Parathyroid adenoma (tissue), 2 donors: ENCODE data around the gene SMARCD1.

ENCODE experiments used
- H2AFZ ChIP-seq: fragments of 300-600 bp; sonication (generic); one replicate; pipeline ENCODE4 v1.7.0; 2017; ENCODE audit warnings: antibody characterized with exemption, mild to moderate bottlenecking
- H3K27ac ChIP-seq: fragments of 300-600 bp; sonication (generic); one replicate; pipeline ENCODE4 v1.7.0; 2017
- H3K27me3 ChIP-seq: fragments of 300-600 bp; sonication (generic); one replicate; pipeline ENCODE4 v1.7.0; 2017; ENCODE audit warnings: low read length; ENCODE audit not compliant: control insufficient read depth, insufficient read depth
- H3K36me3 ChIP-seq: fragments of 300-600 bp; sonication (generic); one replicate; pipeline ENCODE4 v1.7.0; 2017; ENCODE audit warnings: low read length; ENCODE audit not compliant: control insufficient read depth, insufficient read depth
- H3K4me1 ChIP-seq: fragments of 300-600 bp; sonication (generic); one replicate; pipeline ENCODE4 v1.7.0; 2017; ENCODE audit warnings: control low read depth
- H3K4me2 ChIP-seq: fragments of 300-600 bp; sonication (generic); one replicate; pipeline ENCODE4 v1.7.0; 2017; ENCODE audit warnings: low read length
- H3K4me3 ChIP-seq: fragments of 300-600 bp; sonication (generic); one replicate; pipeline ENCODE4 v1.7.0; 2017; ENCODE audit warnings: low read depth, low read length
- H3K79me2 ChIP-seq: fragments of 300-600 bp; sonication (generic); one replicate; pipeline ENCODE4 v1.7.0; 2017; ENCODE audit warnings: control low read depth
- H3K9ac ChIP-seq: fragments of 300-600 bp; sonication (generic); one replicate; pipeline ENCODE4 v1.7.0; 2017; ENCODE audit warnings: mild to moderate bottlenecking
- H3K9me3 ChIP-seq: fragments of 300-600 bp; sonication (generic); one replicate; pipeline ENCODE4 v1.7.0; 2017; ENCODE audit warnings: low read length; ENCODE audit not compliant: control insufficient read depth
- TF ChIP-seq, protein P1 (sequence below): fragments of 300-600 bp; sonication (generic); IDR thresholded peaks from one replicate; pipeline ENCODE4 v1.7.0; 2017; ENCODE audit warnings: antibody characterized with exemption, mild to moderate bottlenecking
- donor health status: primary hyperparathyroidism.

The SMARCD1 gene

GRCh38 chr12:50061946-50062686 is 23.0 kb upstream of the SMARCD1 start:
- Histone ChIP-seq H3K4me2 (no peak overlapping the region), H3K27ac (no peak overlapping the region), H3K9me3 (no peaks in the 10 kb centered on the region), H3K36me3 (no peaks in the 10 kb centered on the region), H3K27me3 (no peaks in the 10 kb centered on the region), H2AFZ (no peak overlapping the region), H3K4me1 (peaks cover 4% of the 10 kb centered on the region), H3K4me3 (no peak overlapping the region), H3K79me2 (no peaks in the 10 kb centered on the region), H3K9ac (no peak overlapping the region)
- TF ChIP-seq, protein P1, sequence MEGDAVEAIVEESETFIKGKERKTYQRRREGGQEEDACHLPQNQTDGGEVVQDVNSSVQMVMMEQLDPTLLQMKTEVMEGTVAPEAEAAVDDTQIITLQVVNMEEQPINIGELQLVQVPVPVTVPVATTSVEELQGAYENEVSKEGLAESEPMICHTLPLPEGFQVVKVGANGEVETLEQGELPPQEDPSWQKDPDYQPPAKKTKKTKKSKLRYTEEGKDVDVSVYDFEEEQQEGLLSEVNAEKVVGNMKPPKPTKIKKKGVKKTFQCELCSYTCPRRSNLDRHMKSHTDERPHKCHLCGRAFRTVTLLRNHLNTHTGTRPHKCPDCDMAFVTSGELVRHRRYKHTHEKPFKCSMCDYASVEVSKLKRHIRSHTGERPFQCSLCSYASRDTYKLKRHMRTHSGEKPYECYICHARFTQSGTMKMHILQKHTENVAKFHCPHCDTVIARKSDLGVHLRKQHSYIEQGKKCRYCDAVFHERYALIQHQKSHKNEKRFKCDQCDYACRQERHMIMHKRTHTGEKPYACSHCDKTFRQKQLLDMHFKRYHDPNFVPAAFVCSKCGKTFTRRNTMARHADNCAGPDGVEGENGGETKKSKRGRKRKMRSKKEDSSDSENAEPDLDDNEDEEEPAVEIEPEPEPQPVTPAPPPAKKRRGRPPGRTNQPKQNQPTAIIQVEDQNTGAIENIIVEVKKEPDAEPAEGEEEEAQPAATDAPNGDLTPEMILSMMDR = no peak

DNA sequence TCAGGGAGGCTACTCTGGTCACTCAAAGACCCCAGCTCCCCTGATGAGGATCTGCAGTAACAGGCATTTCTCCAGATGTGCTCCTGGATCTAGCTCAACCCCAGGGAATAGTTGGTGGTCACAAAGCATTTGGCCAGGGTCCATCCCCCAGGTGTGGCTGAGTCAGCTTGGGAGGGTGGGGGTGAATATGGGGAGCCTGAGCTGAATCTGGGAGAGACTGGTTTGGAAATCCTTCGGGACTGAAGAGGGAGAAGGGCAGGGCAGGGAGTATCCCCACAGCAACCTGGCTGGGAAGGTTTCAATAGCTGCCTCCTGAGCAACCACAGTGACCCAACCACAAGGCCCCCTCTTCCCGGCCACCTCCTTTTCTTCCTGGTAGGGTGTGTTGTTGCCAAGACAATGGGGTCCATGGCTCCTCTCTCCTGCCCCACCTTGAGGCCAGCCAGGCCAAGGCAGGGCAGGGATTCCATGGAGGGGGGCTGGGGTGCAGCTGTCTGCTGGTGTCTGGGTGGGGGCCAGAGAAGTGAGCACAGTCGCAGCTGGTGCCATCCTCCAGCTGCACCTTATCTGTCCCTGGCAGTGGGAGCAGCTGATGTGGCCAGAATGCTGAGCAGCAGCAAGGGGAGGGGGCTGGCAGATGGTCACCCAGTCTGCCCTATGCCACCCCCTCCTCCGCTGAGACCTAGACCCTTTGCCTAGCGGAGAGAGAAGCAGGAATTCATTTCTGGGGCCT is 22.2 kb upstream of the SMARCD1 start:
- H3K79me2 ChIP-seq = no peaks in the 10 kb centered on the region
- no peaks in the 10 kb centered on the region for H3K9me3 ChIP-seq
- TF ChIP-seq, protein P1 = no peak
- no peak overlapping the region for H3K27ac ChIP-seq
- H3K27me3 ChIP-seq = no peaks in the 10 kb centered on the region
- H3K4me1 ChIP-seq = peaks cover 3% of the 10 kb centered on the region
- no peak overlapping the region for H3K9ac ChIP-seq
- H3K4me3 ChIP-seq = no peak overlapping the region
- no peak overlapping the region for H2AFZ ChIP-seq
- no peak overlapping the region for H3K4me2 ChIP-seq
- no peaks in the 10 kb centered on the region for H3K36me3 ChIP-seq

DNA sequence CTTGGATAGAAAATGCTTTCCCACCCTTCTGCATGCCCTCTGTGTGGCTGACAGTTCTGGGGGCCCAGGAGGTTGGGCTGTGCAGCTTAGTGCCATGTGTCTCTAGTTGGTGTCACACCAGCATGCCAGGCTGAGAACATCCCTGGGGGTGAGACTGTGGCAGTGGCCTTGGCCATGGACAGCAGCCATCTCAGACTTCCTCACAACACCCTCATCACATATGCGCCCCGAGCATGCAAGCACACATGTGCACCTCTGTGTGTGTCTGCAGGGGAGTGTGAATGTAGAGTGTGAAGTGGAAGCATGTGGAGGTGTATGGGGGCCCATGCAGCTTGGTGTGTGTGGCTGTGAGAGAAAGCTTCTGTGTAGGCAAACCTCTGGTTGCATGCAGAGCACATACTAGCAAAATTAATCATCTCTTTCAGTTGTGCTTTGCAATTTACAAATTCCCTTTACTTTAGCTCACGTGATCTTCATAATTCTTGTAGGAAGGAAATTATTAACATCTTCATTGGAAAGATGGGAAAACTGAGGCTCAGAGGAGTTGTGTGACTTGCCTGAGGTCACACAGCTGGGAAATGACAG is 19.3 kb upstream of the SMARCD1 start:
- Histone ChIP-seq H3K4me3 (no peak overlapping the region), H3K9me3 (no peaks in the 10 kb centered on the region), H3K36me3 (no peaks in the 10 kb centered on the region), H3K27me3 (no peaks in the 10 kb centered on the region), H3K4me2 (no peak overlapping the region), H2AFZ (no peak overlapping the region), H3K27ac (no peak overlapping the region), H3K9ac (no peak overlapping the region), H3K4me1 (no peaks in the 10 kb centered on the region), H3K79me2 (no peaks in the 10 kb centered on the region)
- TF ChIP-seq, protein P1 = no peak

DNA sequence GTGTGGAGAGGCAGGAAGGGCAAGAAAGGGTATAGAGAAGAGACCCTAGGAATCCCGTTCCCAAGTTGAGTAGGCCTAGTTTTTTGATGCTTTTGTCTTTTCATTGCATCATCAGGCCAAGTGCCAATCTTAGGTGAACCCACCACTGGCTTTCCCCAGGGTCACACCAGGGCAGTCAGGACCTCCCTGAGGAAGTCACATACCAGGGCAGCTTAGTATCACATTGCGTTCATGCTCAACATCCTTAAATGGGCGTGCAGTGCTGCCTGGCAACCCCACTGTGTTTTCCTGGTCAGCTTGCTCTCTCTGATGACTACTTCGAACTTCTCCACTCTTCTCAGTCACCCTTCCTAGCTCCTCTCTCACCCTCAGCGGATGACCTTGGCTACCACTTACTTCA is 18.7 kb upstream of the SMARCD1 start:
- no peak overlapping the region for H3K27ac ChIP-seq
- TF ChIP-seq, protein P1 = no peak
- no peak overlapping the region for H3K9ac ChIP-seq

More for the DNA sequence above, 18.7 kb upstream of the SMARCD1 start:
- Histone ChIP-seq H3K79me2 (no peaks in the 10 kb centered on the region), H3K36me3 (no peaks in the 10 kb centered on the region), H3K9me3 (no peaks in the 10 kb centered on the region), H3K4me2 (no peak overlapping the region), H3K4me1 (no peaks in the 10 kb centered on the region), H3K4me3 (no peak overlapping the region), H2AFZ (no peak overlapping the region), H3K27me3 (no peaks in the 10 kb centered on the region)
